ENCODE measurements around the gene TMEM200A. TPM values are rescaled to one million over a fixed set of nuclear protein-coding genes. Genes with fewer than 3 reads are reported as not detected.

The TMEM200A gene
- total and polyA plus RNA-seq, 2 donors (not counting 3 experiments of a cell fraction or from before 2014, with no cell fraction given), result 0.58 to 0.75 TPM

GRCh38 chr6:130382872-130383490 lies 17.2 kb downstream of the TMEM200A start:
- no peak overlapping the region for H3K27ac ChIP-seq (ENCODE audit: insufficient read depth, low read depth, low read length)
- POLR2A ChIA-PET, result no interaction called here
- no peak for TF ChIP-seq FOS (IDR thresholded peaks at IDR 0.05; ENCODE audit: borderline replicate concordance, insufficient read depth, low read length)
- no peak for TF ChIP-seq GATA2 (IDR thresholded peaks at IDR 0.05; ENCODE audit: insufficient read depth, insufficient read length, low read depth, low read length)
- TF ChIP-seq MAX (IDR thresholded peaks at IDR 0.05; ENCODE audit: insufficient read depth, insufficient read length), result no peak
- no peaks in the 10 kb centered on the region for H3K4me1 ChIP-seq (ENCODE audit: control insufficient read depth, extremely low read depth, insufficient read depth, low read length)
- dilution Hi-C loops (cut with MboI; ENCODE audit: extremely low pct_ligation_motif_present, low sequenced_read_pairs), result no loop called here
- CTCF ChIA-PET, result interaction anchor here (1.5 to 1.8 kb wide), 2 partner anchors 10 to 315 kb away, joined by 3 to 7 read pairs; no protein-coding TSS in a partner anchor
- FAIRE-seq (no peak), DNase-seq (ENCODE audit: low read depth, low spot score) (no peak)
- no peak overlapping the region for H3K4me2 ChIP-seq (ENCODE audit: insufficient read depth, low read length)
- no peaks in the 10 kb centered on the region for H3K36me3 ChIP-seq (ENCODE audit: control insufficient read depth in 2 of 2, extremely low read depth in 1 of 2, insufficient read depth in 2 of 2, low read length in 2 of 2)
- H3K9ac ChIP-seq (replicated peaks; ENCODE audit: extremely low read depth, insufficient read depth, low read length), result no peak overlapping the region
- no TSS peak for BruUV-seq (replicated peaks)
- no peak overlapping the region for H2AFZ ChIP-seq (ENCODE audit: low read depth, low read length)
- no peaks in the 10 kb centered on the region for H4K20me1 ChIP-seq (replicated peaks; ENCODE audit: control insufficient read depth, extremely low read depth, insufficient read depth, low read length)
- H3K4me3 ChIP-seq (replicated peaks in 1 of 3; ENCODE audit: insufficient read depth in 1 of 3, low read depth in 1 of 3, low read length in 3 of 3), result no peak overlapping the region
- no peaks in the 10 kb centered on the region for H3K9me1 ChIP-seq (replicated peaks; ENCODE audit: control insufficient read depth, extremely low read depth, insufficient read depth, low read length)
- no peaks in the 10 kb centered on the region for H3K27me3 ChIP-seq (ENCODE audit: control insufficient read depth in 2 of 2, insufficient read depth in 2 of 2, low read length in 2 of 2)
- H3K9me3 ChIP-seq (replicated peaks; ENCODE audit: control insufficient read depth, insufficient read depth, low read length), result no peaks in the 10 kb centered on the region
- H3K79me2 ChIP-seq (ENCODE audit: control insufficient read depth, insufficient read depth, low read length), result no peaks in the 10 kb centered on the region
- intact Hi-C loops (cut with micrococcal nuclease), result no loop called here

- no peaks in the 10 kb centered on the region for H3K9me1 ChIP-seq (replicated peaks; ENCODE audit: control insufficient read depth, extremely low read depth, insufficient read depth, low read length)
- intact Hi-C loops (cut with micrococcal nuclease), result no loop called here
- no peak overlapping the region for H3K4me3 ChIP-seq (replicated peaks in 1 of 3; ENCODE audit: insufficient read depth in 1 of 3, low read depth in 1 of 3, low read length in 3 of 3)
- no peaks in the 10 kb centered on the region for H3K27me3 ChIP-seq (ENCODE audit: control insufficient read depth in 2 of 2, insufficient read depth in 2 of 2, low read length in 2 of 2)
- no peaks in the 10 kb centered on the region for H3K4me1 ChIP-seq (ENCODE audit: control insufficient read depth, extremely low read depth, insufficient read depth, low read length)
- H3K9me3 ChIP-seq (replicated peaks; ENCODE audit: control insufficient read depth, insufficient read depth, low read length), result no peaks in the 10 kb centered on the region
- FAIRE-seq (no peak), DNase-seq (ENCODE audit: low read depth, low spot score) (no peak)
- no peaks in the 10 kb centered on the region for H3K36me3 ChIP-seq (ENCODE audit: control insufficient read depth in 2 of 2, extremely low read depth in 1 of 2, insufficient read depth in 2 of 2, low read length in 2 of 2)
- H3K79me2 ChIP-seq (ENCODE audit: control insufficient read depth, insufficient read depth, low read length), result no peaks in the 10 kb centered on the region
- ChIA-PET POLR2A (no interaction called here), CTCF (interaction anchor here (2.0 kb wide), 1 partner anchor 11 kb away, joined by 4 read pairs; no protein-coding TSS in a partner anchor)
- no peak overlapping the region for H2AFZ ChIP-seq (ENCODE audit: low read depth, low read length)
- dilution Hi-C loops (cut with MboI; ENCODE audit: extremely low pct_ligation_motif_present, low sequenced_read_pairs), result no loop called here
- no TSS peak for BruUV-seq (replicated peaks)
- no peak for TF ChIP-seq POLR2AphosphoS5 (IDR thresholded peaks at IDR 0.05; ENCODE audit: insufficient read depth, low read depth, low read length)
- TF ChIP-seq JUN (IDR thresholded peaks at IDR 0.05; ENCODE audit: borderline replicate concordance, insufficient read depth, insufficient read length, low read depth), result no peak
- TF ChIP-seq GATA2 (IDR thresholded peaks at IDR 0.05; ENCODE audit: insufficient read depth, insufficient read length, low read depth, low read length), result no peak
- H3K4me2 ChIP-seq (ENCODE audit: insufficient read depth, low read length), result no peak overlapping the region
- no peak overlapping the region for H3K9ac ChIP-seq (replicated peaks; ENCODE audit: extremely low read depth, insufficient read depth, low read length)
- no peaks in the 10 kb centered on the region for H4K20me1 ChIP-seq (replicated peaks; ENCODE audit: control insufficient read depth, extremely low read depth, insufficient read depth, low read length)
- no peak overlapping the region for H3K27ac ChIP-seq (ENCODE audit: insufficient read depth, low read depth, low read length)
Observed at GRCh38 chr6:130385064-130385695, 19.4 kb downstream of the TMEM200A start.

Data from endothelial cell of umbilical vein (primary cell).